PC-3 (cell line): ENCODE measurements around the gene UBL4A. TPM values are rescaled to one million over a fixed set of nuclear protein-coding genes. Genes with fewer than 3 reads are reported as not detected.

Experiments
- ATAC-seq: fragments of 200-7000 bp; cut with Tn5 transposase; 2 replicates; pipeline ENCODE4 v1.9.1; 2020; ENCODE audit warnings: mild to moderate bottlenecking, moderate library complexity
- BruUV-seq: library from RNA; stranded (reverse); fragments of 400-500 nt; replicated peaks from 2 replicates; lab custom pipeline; 2021; lab: Mats Ljungman, UMichigan
- CTCF ChIA-PET: fragments of 300-600 bp; sonication (Branson Sonifier 250); formaldehyde crosslinking; loops from one replicate; lab custom pipeline; 2022; ENCODE audit warnings: antibody characterized with exemption; lab: Charles Lee
- POLR2A ChIA-PET: fragments of 300-600 bp; sonication (Branson Sonifier 250); formaldehyde crosslinking; loops from one replicate; lab custom pipeline; 2022; ENCODE audit warnings: antibody characterized with exemption; ENCODE audit not compliant: unreplicated experiment; lab: Charles Lee
- DNase-seq: peaks from one replicate; pipeline ENCODE4 v3.0.0-alpha.2; 2015
- H2AFZ ChIP-seq: fragments of 300-600 bp; sonication (generic); 2 replicates; pipeline ENCODE4 v1.6.0; 2016; ENCODE audit warnings: antibody characterized with exemption, low read length
- H3F3A ChIP-seq: fragments of 300-600 bp; sonication (generic); one replicate; pipeline ENCODE4 v1.6.0; 2017; ENCODE audit warnings: antibody characterized with exemption, low read length, control low read depth, mild to moderate bottlenecking; ENCODE audit not compliant: unreplicated experiment
- H3K27ac ChIP-seq: fragments of 300-600 bp; sonication (generic); 2 replicates; pipeline ENCODE4 v1.5.1; 2016; ENCODE audit warnings: mild to moderate bottlenecking, low read length
- H3K27me3 ChIP-seq: fragments of 300-600 bp; sonication (generic); 2 replicates; pipeline ENCODE4 v1.6.1; 2016; ENCODE audit warnings: low read length, mixed read lengths
- H3K36me3 ChIP-seq: fragments of 300-600 bp; sonication (generic); 2 replicates; pipeline ENCODE4 v1.6.1; 2016; ENCODE audit warnings: low read depth, mixed run types, low read length, mixed read lengths
- H3K4me1 ChIP-seq: fragments of 300-600 bp; sonication (generic); 2 replicates; pipeline ENCODE4 v1.5.1; 2016; ENCODE audit warnings: low read length; ENCODE audit not compliant: insufficient read depth
- H3K4me2 ChIP-seq: fragments of 300-600 bp; sonication (generic); 2 replicates; pipeline ENCODE4 v1.6.0; 2016; ENCODE audit warnings: low read length
- H3K4me3 ChIP-seq: fragments of 300-600 bp; sonication (generic); 2 replicates; pipeline ENCODE4 v1.5.1; 2016; ENCODE audit warnings: mild to moderate bottlenecking, low read length, mixed read lengths
- H3K79me2 ChIP-seq: fragments of 300-600 bp; sonication (generic); 2 replicates; pipeline ENCODE4 v1.6.1; 2017; ENCODE audit warnings: low read length, mixed read lengths
- H3K9ac ChIP-seq: fragments of 300-600 bp; sonication (generic); 2 replicates; pipeline ENCODE4 v1.6.0; 2016; ENCODE audit warnings: mild to moderate bottlenecking, low read length
- H3K9me2 ChIP-seq: fragments of 300-600 bp; sonication (generic); replicated peaks from 2 replicates; pipeline ENCODE4 v1.6.1; 2016; ENCODE audit warnings: mixed run types, low read length, mixed read lengths
- H3K9me3 ChIP-seq: fragments of 300-600 bp; sonication (generic); 2 replicates; pipeline ENCODE4 v1.6.1; 2016; ENCODE audit warnings: low read length, mixed read lengths
- H4K20me1 ChIP-seq: fragments of 300-600 bp; sonication (generic); 2 replicates; pipeline ENCODE4 v1.6.1; 2016; ENCODE audit warnings: low read length, mixed read lengths
- EZH2 ChIP-seq: fragments of 300-600 bp; sonication (generic); IDR thresholded peaks from one replicate; pipeline ENCODE4 v1.6.1; 2017; ENCODE audit warnings: antibody characterized with exemption, mild to moderate bottlenecking, low read length; ENCODE audit not compliant: unreplicated experiment
- EZH2phosphoT487 ChIP-seq: fragments of 300-600 bp; sonication (generic); IDR thresholded peaks from 2 replicates; pipeline ENCODE4 v1.6.1; 2018; ENCODE audit warnings: mild to moderate bottlenecking, antibody characterized with exemption, low read length, borderline replicate concordance
- intact Hi-C: fragments of 100-400 bp; cut with micrococcal nuclease; formaldehyde crosslinking; loops from 2 replicates; pipeline ENCODE4 v1.9.0; 2023
- total RNA-seq: library from RNA; depleted of rRNA; stranded (reverse); fragments of >200 nt; gene quantifications from 2 replicates; pipeline ENCODE4 v1.2.3, GENCODE V29; 2014
- TF ChIP-seq, protein P1 (sequence below): fragments of 300-600 bp; sonication (generic); conservative IDR thresholded peaks from 2 replicates; pipeline ENCODE4 v1.5.1; 2017; ENCODE audit warnings: antibody characterized with exemption, low read depth, mild to moderate bottlenecking, low read length

UBL4A gene
- total RNA-seq, 1 experiment from 2014 or later: 92.3 TPM

DNA sequence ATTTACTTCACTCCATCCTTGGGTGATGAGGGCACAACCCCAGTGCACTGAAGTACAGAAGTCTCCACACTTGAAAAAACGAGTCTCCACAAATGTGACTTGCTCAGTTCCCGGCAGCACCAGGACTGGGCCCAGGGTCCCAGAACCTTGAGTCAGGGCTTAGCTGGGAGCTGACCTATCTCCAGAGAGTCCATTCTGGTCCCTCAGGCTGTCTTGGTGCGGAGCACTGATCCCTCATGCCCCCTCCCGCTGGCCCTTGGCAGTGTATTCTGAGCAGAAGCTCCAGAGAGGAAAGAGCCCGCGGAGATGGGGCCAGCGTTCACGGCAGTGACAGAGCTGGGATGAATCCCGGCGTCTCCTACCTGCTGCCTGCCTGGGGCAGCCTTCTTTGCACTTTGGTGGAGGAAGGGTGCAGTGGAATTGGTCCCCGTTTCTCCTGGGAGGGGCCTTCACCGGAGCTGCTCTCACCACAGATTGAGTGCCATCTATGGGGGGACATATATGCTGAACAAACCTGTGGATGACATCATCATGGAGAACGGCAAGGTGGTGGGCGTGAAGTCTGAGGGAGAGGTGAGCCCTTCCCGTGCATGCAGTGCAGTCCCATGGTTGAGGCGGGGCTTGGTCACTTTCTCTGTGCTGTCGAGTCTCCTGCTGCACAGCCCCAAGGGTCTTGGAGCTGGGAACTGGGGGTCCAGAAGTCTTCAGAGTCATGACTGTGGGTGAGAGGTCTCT is 45.6 kb downstream of the UBL4A start:
- Histone ChIP-seq H3K27me3 (no peaks in the 10 kb centered on the region), H3K4me3 (no peak overlapping the region), H3K27ac (no peak overlapping the region), H3K79me2 (peaks cover 55% of the 10 kb centered on the region), H3K9ac (no peak overlapping the region), H3K4me1 (peaks cover 35% of the 10 kb centered on the region), H3K36me3 (peaks cover 4% of the 10 kb centered on the region; the same call in 1 of the 2 replicates), H3K4me2 (no peak overlapping the region), H3F3A (no peaks in the 10 kb centered on the region), H3K9me2 (no peaks in the 10 kb centered on the region), H3K9me3 (no peaks in the 10 kb centered on the region), H2AFZ (no peak overlapping the region), H4K20me1 (peaks cover 11% of the 10 kb centered on the region)
- no peak for DNase-seq
- ChIA-PET CTCF (no interaction called here), POLR2A (no interaction called here)
- no peak for ATAC-seq
- TF ChIP-seq EZH2 (no peak), EZH2phosphoT487 (no peak)
- TF ChIP-seq, protein P1, sequence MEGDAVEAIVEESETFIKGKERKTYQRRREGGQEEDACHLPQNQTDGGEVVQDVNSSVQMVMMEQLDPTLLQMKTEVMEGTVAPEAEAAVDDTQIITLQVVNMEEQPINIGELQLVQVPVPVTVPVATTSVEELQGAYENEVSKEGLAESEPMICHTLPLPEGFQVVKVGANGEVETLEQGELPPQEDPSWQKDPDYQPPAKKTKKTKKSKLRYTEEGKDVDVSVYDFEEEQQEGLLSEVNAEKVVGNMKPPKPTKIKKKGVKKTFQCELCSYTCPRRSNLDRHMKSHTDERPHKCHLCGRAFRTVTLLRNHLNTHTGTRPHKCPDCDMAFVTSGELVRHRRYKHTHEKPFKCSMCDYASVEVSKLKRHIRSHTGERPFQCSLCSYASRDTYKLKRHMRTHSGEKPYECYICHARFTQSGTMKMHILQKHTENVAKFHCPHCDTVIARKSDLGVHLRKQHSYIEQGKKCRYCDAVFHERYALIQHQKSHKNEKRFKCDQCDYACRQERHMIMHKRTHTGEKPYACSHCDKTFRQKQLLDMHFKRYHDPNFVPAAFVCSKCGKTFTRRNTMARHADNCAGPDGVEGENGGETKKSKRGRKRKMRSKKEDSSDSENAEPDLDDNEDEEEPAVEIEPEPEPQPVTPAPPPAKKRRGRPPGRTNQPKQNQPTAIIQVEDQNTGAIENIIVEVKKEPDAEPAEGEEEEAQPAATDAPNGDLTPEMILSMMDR: no peak
- intact Hi-C loops: loop anchor here (5.0 kb wide), 1 partner anchor 37 kb away; the partner anchor contains the start of gene LAGE3
- no TSS peak for BruUV-seq

GRCh38 chrX:154439841-154440240 is 46.6 kb downstream of the UBL4A start:
- intact Hi-C loops: loop anchor here (5.0 kb wide), 1 partner anchor 37 kb away; the partner anchor contains the start of gene LAGE3
- Histone ChIP-seq H3K4me1 (peaks cover 29% of the 10 kb centered on the region), H3K27me3 (no peaks in the 10 kb centered on the region), H3K9ac (no peak overlapping the region), H4K20me1 (peaks cover 11% of the 10 kb centered on the region), H2AFZ (no peak overlapping the region), H3K9me2 (no peaks in the 10 kb centered on the region), H3K4me3 (no peak overlapping the region), H3K79me2 (peaks cover 45% of the 10 kb centered on the region), H3K4me2 (no peak overlapping the region), H3F3A (no peaks in the 10 kb centered on the region), H3K9me3 (no peaks in the 10 kb centered on the region), H3K36me3 (peaks cover 4% of the 10 kb centered on the region; the same call in 1 of the 2 replicates), H3K27ac (no peak overlapping the region)
- BruUV-seq: no TSS peak
- ATAC-seq (no peak), DNase-seq (no peak)
- ChIA-PET POLR2A (no interaction called here), CTCF (no interaction called here)
- no peak for TF ChIP-seq EZH2
- TF ChIP-seq, protein P1: no peak
- no peak for TF ChIP-seq EZH2phosphoT487
